IMR-90 (cell line): ENCODE data around the gene PTH2. TPM values are rescaled to one million over a fixed set of nuclear protein-coding genes. Genes with fewer than 3 reads are reported as not detected.

ENCODE experiments used
- ATAC-seq: fragments of 200-7000 bp; cut with Tn5 transposase; 2 replicates; pipeline ENCODE4 v1.9.1; 2020; ENCODE audit warnings: low read depth, mild to moderate bottlenecking, moderate library complexity
- BruUV-seq: library from RNA; stranded (reverse); fragments of 400-500 nt; replicated peaks from 2 replicates; lab custom pipeline; 2021; lab: Mats Ljungman, UMichigan
- CTCF ChIA-PET: fragments of 300-600 bp; formaldehyde crosslinking; extraction: SDS; loops from one replicate; lab custom pipeline; 2021; ENCODE audit warnings: antibody characterized with exemption; lab: Yijun Ruan, JAX
- POLR2A ChIA-PET: fragments of 300-600 bp; sonication (Branson Sonifier 250); formaldehyde crosslinking; loops from one replicate; lab custom pipeline; 2022; ENCODE audit warnings: antibody characterized with exemption; ENCODE audit not compliant: unreplicated experiment; lab: Charles Lee
- DNase-seq: peaks from one replicate; pipeline ENCODE4 v3.0.0; 2013
- H2AFZ ChIP-seq: replicated peaks from 2 replicates; pipeline ENCODE3; 2013; ENCODE audit warnings: low read length, mild to moderate bottlenecking; ENCODE audit not compliant: poor library complexity
- H2AK5ac ChIP-seq: 2 replicates; pipeline ENCODE4 v1.6.1; 2013; ENCODE audit warnings: low read depth, low read length, inconsistent platforms
- H2AK9ac ChIP-seq: replicated peaks from 2 replicates; pipeline ENCODE3; 2013; ENCODE audit warnings: mild to moderate bottlenecking, low read depth, low read length, moderate library complexity; ENCODE audit not compliant: poor library complexity
- H2BK120ac ChIP-seq: 2 replicates; pipeline ENCODE4 v1.6.1; 2013; ENCODE audit warnings: low read depth, low read length, inconsistent platforms
- H2BK15ac ChIP-seq: 3 replicates; pipeline ENCODE4 v1.6.1; 2013; ENCODE audit warnings: low read depth, low read length, inconsistent platforms
- H2BK20ac ChIP-seq: 2 replicates; pipeline ENCODE4 v1.6.1; 2013; ENCODE audit warnings: low read depth, mild to moderate bottlenecking, inconsistent platforms, low read length, moderate library complexity
- H2BK5ac ChIP-seq: 2 replicates; pipeline ENCODE4 v1.6.1; 2013; ENCODE audit warnings: mild to moderate bottlenecking, low read depth, low read length, inconsistent platforms; ENCODE audit not compliant: poor library complexity, severe bottlenecking
- H3K14ac ChIP-seq: replicated peaks from 2 replicates; pipeline ENCODE4 v1.6.1; 2013; ENCODE audit warnings: low read depth, low read length, inconsistent platforms
- H3K18ac ChIP-seq: 2 replicates; pipeline ENCODE4 v1.6.1; 2013; ENCODE audit warnings: low read depth, low read length, control low read depth
- H3K23ac ChIP-seq: 2 replicates; pipeline ENCODE4 v1.6.1; 2013; ENCODE audit warnings: low read depth, low read length, inconsistent platforms
- H3K27ac ChIP-seq: 2 replicates; pipeline ENCODE4 v1.5.1; 2013; ENCODE audit warnings: mild to moderate bottlenecking, control low read depth, low read length; ENCODE audit not compliant: insufficient read depth
- H3K27me3 ChIP-seq: 2 replicates; pipeline ENCODE4 v1.6.1; 2013; ENCODE audit warnings: low read length; ENCODE audit not compliant: control insufficient read depth, insufficient read depth
- H3K36me3 ChIP-seq: 2 replicates; pipeline ENCODE4 v1.6.1; 2013; ENCODE audit warnings: low read length, mixed read lengths; ENCODE audit not compliant: control insufficient read depth, insufficient read depth
- H3K4ac ChIP-seq: 2 replicates; pipeline ENCODE4 v1.6.1; 2013; ENCODE audit warnings: low read depth, low read length, inconsistent platforms
- H3K4me1 ChIP-seq: 2 replicates; pipeline ENCODE4 v1.6.1; 2013; ENCODE audit warnings: low read length, mixed read lengths; ENCODE audit not compliant: control insufficient read depth, insufficient read depth
- H3K4me2 ChIP-seq: 2 replicates; pipeline ENCODE4 v1.6.1; 2013; ENCODE audit warnings: low read depth, mild to moderate bottlenecking, control low read depth, low read length, moderate library complexity
- H3K4me3 ChIP-seq: 2 replicates; pipeline ENCODE4 v1.5.1; 2013; ENCODE audit warnings: low read depth, mild to moderate bottlenecking, control low read depth, low read length, moderate library complexity; ENCODE audit not compliant: insufficient read depth
- H3K56ac ChIP-seq: 2 replicates; pipeline ENCODE4 v1.6.1; 2013; ENCODE audit warnings: low read length, inconsistent platforms; ENCODE audit not compliant: insufficient read depth; ENCODE audit errors: extremely low read depth
- H3K79me1 ChIP-seq, 2 experiments: 2 replicates each; pipeline ENCODE4 v1.6.1; 2013; ENCODE audit warnings: low read length in 2 of 2, inconsistent platforms in 1 of 2, low read depth in 1 of 2
- H3K9ac ChIP-seq: 2 replicates; pipeline ENCODE4 v1.6.1; 2013; ENCODE audit warnings: low read depth, low read length, control low read depth
- H3K9me1 ChIP-seq: 2 replicates; pipeline ENCODE4 v1.6.1; 2013; ENCODE audit warnings: low read length, inconsistent platforms; ENCODE audit not compliant: insufficient read depth
- H3K9me3 ChIP-seq: 2 replicates; pipeline ENCODE4 v1.6.1; 2013; ENCODE audit warnings: low read length; ENCODE audit not compliant: control insufficient read depth, insufficient read depth
- H4K20me1 ChIP-seq: 2 replicates; pipeline ENCODE4 v1.6.1; 2013; ENCODE audit warnings: low read length, inconsistent platforms; ENCODE audit not compliant: insufficient read depth
- H4K5ac ChIP-seq: 2 replicates; pipeline ENCODE4 v1.6.1; 2013; ENCODE audit warnings: mild to moderate bottlenecking, low read depth, low read length, control low read depth
- H4K8ac ChIP-seq, 2 experiments: 2 replicates each; pipeline ENCODE4 v1.6.1; 2013; ENCODE audit warnings: low read depth in 2 of 2, low read length in 2 of 2, control low read depth in 1 of 2, inconsistent platforms in 1 of 2
- H4K91ac ChIP-seq: 2 replicates; pipeline ENCODE4 v1.6.1; 2013; ENCODE audit warnings: low read depth, low read length, inconsistent platforms; ENCODE audit not compliant: insufficient read depth
- CHD1 ChIP-seq: IDR thresholded peaks from 2 replicates; pipeline ENCODE4 v1.6.1; 2012; ENCODE audit warnings: low read depth, low read length, improper control_type of control experiment
- MAFK ChIP-seq: IDR thresholded peaks from 2 replicates; pipeline ENCODE4 v1.6.1; 2012; ENCODE audit warnings: low read depth, low read length, improper control_type of control experiment
- MAZ ChIP-seq: IDR thresholded peaks from 2 replicates; pipeline ENCODE4 v1.6.1; 2012; ENCODE audit warnings: low read depth, mild to moderate bottlenecking, low read length, improper control_type of control experiment, moderate library complexity, borderline replicate concordance
- RAD21 ChIP-seq: IDR thresholded peaks from 2 replicates; pipeline ENCODE4 v1.6.1; 2012; ENCODE audit warnings: low read length, improper control_type of control experiment
- WGBS, 2 experiments: methylation state at CpG; one replicate each; pipeline versions ENCODE4 v1.1.5 to v1.1.7; 2013; ENCODE audit warnings: missing lambda C conversion rate in 2 of 2; ENCODE audit not compliant: insufficient read length in 1 of 2; ENCODE audit errors: extremely low coverage in 2 of 2; 5-methylcytosine and 5-hydroxymethylcytosine counted together
- dilution Hi-C: fragments of 300-500 bp; cut with HindIII; formaldehyde crosslinking; loops from one replicate; pipeline ENCODE4 v1.14.3; 2018; ENCODE audit warnings: low sequenced_read_pairs; ENCODE audit not compliant: unreplicated experiment
- in situ Hi-C: fragments of 300-500 bp; cut with MboI; formaldehyde crosslinking; loops from 3 replicates; pipeline ENCODE4 v1.14.3; 2019; ENCODE audit warnings: low sequenced_read_pairs, inconsistent platforms, mixed read lengths
- intact Hi-C: fragments of 100-400 bp; cut with micrococcal nuclease; formaldehyde crosslinking; loops from 2 replicates; pipeline ENCODE4 v1.10.0; 2022
- polyA plus RNA-seq, 3 experiments: library from polyadenylated mRNA; depleted of rRNA; stranded (reverse); fragments of >200 nt; gene quantifications; 2 replicates each; pipeline ENCODE4 v1.2.3, GENCODE V29; 2012; ENCODE audit warnings: low replicate concordance in 1 of 3
- total RNA-seq: library from RNA; depleted of rRNA; stranded (reverse); fragments of >200 nt; gene quantifications from 2 replicates; pipeline ENCODE4 v1.2.3, GENCODE V29; 2012

The PTH2 gene
- total and polyA plus RNA-seq, 2 of the 4 experiments (the other 2 are of a cell fraction): not detected

GRCh38 chr19:49417088-49417487, 6.2 kb downstream of the PTH2 start:
- H4K5ac ChIP-seq: no peak overlapping the region
- H2BK5ac ChIP-seq: no peak overlapping the region
- H3K4me2 ChIP-seq: no peak overlapping the region
- H2AFZ ChIP-seq: no peak overlapping the region
- H3K4me3 ChIP-seq: no peak overlapping the region
- H3K79me1 ChIP-seq: no peaks in the 10 kb centered on the region
- H3K4ac ChIP-seq: no peak overlapping the region
- ATAC-seq (no peak), DNase-seq (no peak)
- no peak overlapping the region for H2BK20ac ChIP-seq
- H2BK120ac ChIP-seq: no peak overlapping the region
- no peak overlapping the region for H3K27ac ChIP-seq
- no peak overlapping the region for H3K23ac ChIP-seq
- no TSS peak for BruUV-seq
- H2AK9ac ChIP-seq: no peak overlapping the region
- no peaks in the 10 kb centered on the region; the same call in 1 of the 2 replicates for H3K4me1 ChIP-seq
- no peaks in the 10 kb centered on the region for H3K9me3 ChIP-seq
- H3K9ac ChIP-seq: no peak overlapping the region
- H4K91ac ChIP-seq: no peak overlapping the region
- no peaks in the 10 kb centered on the region for H3K36me3 ChIP-seq
- H4K8ac ChIP-seq: no peak overlapping the region
- H3K27me3 ChIP-seq: peaks cover 80% of the 10 kb centered on the region
- no peak overlapping the region for H3K14ac ChIP-seq
- no peaks in the 10 kb centered on the region for H3K9me1 ChIP-seq
- H4K20me1 ChIP-seq: no peaks in the 10 kb centered on the region
- TF ChIP-seq CHD1: no peak
- no peak for TF ChIP-seq RAD21
- no peak for TF ChIP-seq MAFK
- TF ChIP-seq MAZ: no peak
- in situ Hi-C loops (no loop called here), intact Hi-C loops (no loop called here), dilution Hi-C loops (no loop called here)
- 20% methylated on average over 1 of the region's 7 CpGs; no CpG with 5 or more reads in 1 of the 2 experiments for WGBS, 2 experiments
- POLR2A ChIA-PET: no interaction called here
- H2BK15ac ChIP-seq: no peak overlapping the region
- H2AK5ac ChIP-seq: no peak overlapping the region
- CTCF ChIA-PET: no interaction called here
- H3K56ac ChIP-seq: no peak overlapping the region
- H3K18ac ChIP-seq: no peak overlapping the region
